HEK293 (cell line): ENCODE results near the gene SFXN2.
A peak's percentile ranks its signal among the peaks of the same experiment; 100 is the strongest.

Experiments used
- CTCF ChIP-seq: fragments of 450-650 bp; formaldehyde crosslinking; IDR thresholded peaks from 2 replicates; pipeline ENCODE4 v1.5.1; 2016; ENCODE audit warnings: missing biosample characterization, missing genetic modification characterization
- HOXD13 ChIP-seq: sonication (generic); formaldehyde crosslinking; IDR thresholded peaks from 2 replicates; pipeline ENCODE4 v1.8.0; 2022; ENCODE audit warnings: missing genetic modification reagents, borderline replicate concordance
- KLF8 ChIP-seq: fragments of 450-650 bp; formaldehyde crosslinking; IDR thresholded peaks from 2 replicates; pipeline ENCODE4 v1.5.1; 2016; ENCODE audit warnings: missing biosample characterization, missing genetic modification characterization
- KLF9 ChIP-seq: fragments of 450-650 bp; formaldehyde crosslinking; IDR thresholded peaks from 2 replicates; pipeline ENCODE4 v1.5.1; 2016; ENCODE audit warnings: missing biosample characterization, missing genetic modification characterization, low read depth
- PRDM4 ChIP-seq: fragments of 450-650 bp; formaldehyde crosslinking; IDR thresholded peaks from 2 replicates; pipeline ENCODE4 v1.5.1; 2017; ENCODE audit warnings: missing biosample characterization, missing genetic modification characterization
- SP2 ChIP-seq: fragments of 450-650 bp; formaldehyde crosslinking; IDR thresholded peaks from 2 replicates; pipeline ENCODE4 v1.5.1; 2016; ENCODE audit warnings: missing biosample characterization, missing genetic modification characterization
- YY2 ChIP-seq: fragments of 450-650 bp; formaldehyde crosslinking; IDR thresholded peaks from 2 replicates; pipeline ENCODE4 v1.5.1; 2016; ENCODE audit warnings: missing biosample characterization, missing genetic modification characterization
- ZBTB26 ChIP-seq: fragments of 450-650 bp; formaldehyde crosslinking; optimal IDR thresholded peaks from 2 replicates; pipeline ENCODE3; 2016; ENCODE audit warnings: missing biosample characterization, mild to moderate bottlenecking, missing genetic modification characterization
- ZBTB49 ChIP-seq: fragments of 450-650 bp; formaldehyde crosslinking; IDR thresholded peaks from 2 replicates; pipeline ENCODE4 v1.5.1; 2016; ENCODE audit warnings: missing biosample characterization, missing genetic modification characterization, low read depth
- ZBTB7A ChIP-seq: fragments of 450-650 bp; formaldehyde crosslinking; IDR thresholded peaks from 2 replicates; pipeline ENCODE4 v1.5.1; 2016; ENCODE audit warnings: low read depth, missing biosample characterization, missing genetic modification characterization
- ZNF184 ChIP-seq: fragments of 450-650 bp; IDR thresholded peaks from 2 replicates; pipeline ENCODE4 v1.5.1; 2018; ENCODE audit warnings: missing biosample characterization, mild to moderate bottlenecking, missing genetic modification characterization
- ZNF221 ChIP-seq: fragments of 450-650 bp; formaldehyde crosslinking; IDR thresholded peaks from 2 replicates; pipeline ENCODE4 v1.5.1; 2017; ENCODE audit warnings: missing biosample characterization, missing genetic modification characterization, borderline replicate concordance
- ZNF266 ChIP-seq: fragments of 450-650 bp; formaldehyde crosslinking; IDR thresholded peaks from 2 replicates; pipeline ENCODE4 v1.5.1; 2016; ENCODE audit warnings: missing biosample characterization, missing genetic modification characterization, low read depth
- ZNF274 ChIP-seq, 2 experiments: fragments of 200-500 bp in 1 of 2; fragments of 450-650 bp in 1 of 2; sonication (Bioruptor generic) in 1 of 2; formaldehyde crosslinking in 1 of 2; IDR thresholded peaks; 2 replicates each; pipeline versions ENCODE4 v1.5.1 to v1.6.1; 2014 to 2016; ENCODE audit warnings: borderline replicate concordance in 1 of 2, inconsistent platforms in 1 of 2, low read length in 1 of 2, missing biosample characterization in 1 of 2, missing genetic modification characterization in 1 of 2
- ZNF280C ChIP-seq: fragments of 450-650 bp; formaldehyde crosslinking; IDR thresholded peaks from 2 replicates; pipeline ENCODE4 v1.5.1; 2016; ENCODE audit warnings: missing biosample characterization, missing genetic modification characterization
- ZNF302 ChIP-seq: fragments of 450-650 bp; formaldehyde crosslinking; IDR thresholded peaks from 2 replicates; pipeline ENCODE4 v1.5.1; 2016; ENCODE audit warnings: missing biosample characterization, missing genetic modification characterization, low read depth
- ZNF501 ChIP-seq: fragments of 450-650 bp; formaldehyde crosslinking; IDR thresholded peaks from 2 replicates; pipeline ENCODE4 v1.5.1; 2016; ENCODE audit warnings: missing biosample characterization, missing genetic modification characterization
- ZNF513 ChIP-seq: fragments of 450-650 bp; IDR thresholded peaks from 2 replicates; pipeline ENCODE4 v1.5.1; 2018; ENCODE audit warnings: missing biosample characterization, missing genetic modification characterization
- ZNF558 ChIP-seq: fragments of 450-650 bp; formaldehyde crosslinking; IDR thresholded peaks from 2 replicates; pipeline ENCODE4 v1.5.1; 2016; ENCODE audit warnings: missing biosample characterization, missing genetic modification characterization
- ZNF610 ChIP-seq: fragments of 450-650 bp; formaldehyde crosslinking; IDR thresholded peaks from 2 replicates; pipeline ENCODE4 v1.5.1; 2016; ENCODE audit warnings: missing biosample characterization, missing genetic modification characterization, borderline replicate concordance
- ZNF629 ChIP-seq: fragments of 450-650 bp; formaldehyde crosslinking; IDR thresholded peaks from 2 replicates; pipeline ENCODE4 v1.5.1; 2017; ENCODE audit warnings: missing biosample characterization, missing genetic modification characterization
- ZNF704 ChIP-seq: fragments of 450-650 bp; formaldehyde crosslinking; IDR thresholded peaks from 2 replicates; pipeline ENCODE4 v1.5.1; 2016; ENCODE audit warnings: missing biosample characterization, missing genetic modification characterization
- ZNF747 ChIP-seq: fragments of 450-650 bp; formaldehyde crosslinking; IDR thresholded peaks from 2 replicates; pipeline ENCODE4 v1.5.1; 2016; ENCODE audit warnings: missing biosample characterization, missing genetic modification characterization
- ZNF843 ChIP-seq: fragments of 450-650 bp; formaldehyde crosslinking; IDR thresholded peaks from 2 replicates; pipeline ENCODE4 v1.5.1; 2016; ENCODE audit warnings: missing biosample characterization, missing genetic modification characterization
- ZXDB ChIP-seq: fragments of 450-650 bp; formaldehyde crosslinking; IDR thresholded peaks from 2 replicates; pipeline ENCODE4 v1.5.1; 2016; ENCODE audit warnings: missing biosample characterization, missing genetic modification characterization

SFXN2 gene

GRCh38 chr10:102714621-102715455 lies at the start of gene SFXN2 (continued):
- TF ChIP-seq PRDM4 (tag by site-specific recombination) (0 out of 2 replicates have a peak, but pooled peaks have one; percentile 7), ZNF513 (tag by site-specific recombination) (no peak), HOXD13 (CRISPR knock-in tag) (no peak), ZNF266 (tag by site-specific recombination) (no peak), ZNF843 (tag by site-specific recombination) (peak; percentile 60; the same call in 1 of the 2 replicates), ZNF704 (tag by site-specific recombination) (no peak), ZBTB49 (tag by site-specific recombination) (no peak), ZNF221 (tag by site-specific recombination) (no peak), YY2 (tag by site-specific recombination) (peak; percentile 60; the same call in 1 of the 2 replicates), ZBTB7A (tag by site-specific recombination) (peak; percentile 83), ZNF629 (tag by site-specific recombination) (peak; percentile 34), ZNF302 (tag by site-specific recombination) (no peak), SP2 (tag by site-specific recombination) (no peak), ZNF184 (tag by site-specific recombination) (0 out of 2 replicates have a peak, but pooled peaks have one; percentile 22), ZNF610 (peak; percentile 81), CTCF (tag by site-specific recombination) (peak; percentile 95), ZNF747 (no peak), ZNF280C (tag by site-specific recombination) (no peak), KLF8 (peak; percentile 89), ZXDB (peak; percentile 68), ZNF274 (IDR thresholded peaks at IDR 0.05; ENCODE audit: low read length) (no peak), ZNF274 (tag by site-specific recombination; IDR thresholded peaks at IDR 0.05; ENCODE audit: borderline replicate concordance) (no peak), ZBTB26 (tag by site-specific recombination) (peak; percentile 14), ZNF501 (tag by site-specific recombination) (peak; percentile 90), KLF9 (peak; percentile 79), ZNF558 (no peak)
